ENCODE data around the gene DPYD.

Gene DPYD

GRCh38 chr1:97502360-97502759, 418.5 kb downstream of the DPYD start:
- H3K27me3 Mint-ChIP-seq (ENCODE audit: low read depth): no peaks in the 10 kb centered on the region
- H3K4me3 Mint-ChIP-seq: no peak overlapping the region

GRCh38 chr1:97501628-97502027, 419.2 kb downstream of the DPYD start:
- no peak overlapping the region for H3K4me3 Mint-ChIP-seq
- H3K27me3 Mint-ChIP-seq (ENCODE audit: low read depth): no peaks in the 10 kb centered on the region
- no peak for DNase-seq (ENCODE audit: low spot score)
- no peak overlapping the region for H3K27ac Mint-ChIP-seq
- H3K4me1 Mint-ChIP-seq (ENCODE audit: low read depth): no peaks in the 10 kb centered on the region
- H3K36me3 Mint-ChIP-seq (ENCODE audit: low read depth): no peaks in the 10 kb centered on the region
- H3K9me3 Mint-ChIP-seq: no peaks in the 10 kb centered on the region

More at GRCh38 chr1:97502360-97502759, 418.5 kb downstream of the DPYD start:
- no peaks in the 10 kb centered on the region for H3K4me1 Mint-ChIP-seq (ENCODE audit: low read depth)
- H3K9me3 Mint-ChIP-seq: no peaks in the 10 kb centered on the region
- H3K36me3 Mint-ChIP-seq (ENCODE audit: low read depth): no peaks in the 10 kb centered on the region
- DNase-seq (ENCODE audit: low spot score): no peak
- H3K27ac Mint-ChIP-seq: no peak overlapping the region

GRCh38 chr1:97500760-97501159, 420.1 kb downstream of the DPYD start:
- no peak overlapping the region for H3K4me3 Mint-ChIP-seq

DNA sequence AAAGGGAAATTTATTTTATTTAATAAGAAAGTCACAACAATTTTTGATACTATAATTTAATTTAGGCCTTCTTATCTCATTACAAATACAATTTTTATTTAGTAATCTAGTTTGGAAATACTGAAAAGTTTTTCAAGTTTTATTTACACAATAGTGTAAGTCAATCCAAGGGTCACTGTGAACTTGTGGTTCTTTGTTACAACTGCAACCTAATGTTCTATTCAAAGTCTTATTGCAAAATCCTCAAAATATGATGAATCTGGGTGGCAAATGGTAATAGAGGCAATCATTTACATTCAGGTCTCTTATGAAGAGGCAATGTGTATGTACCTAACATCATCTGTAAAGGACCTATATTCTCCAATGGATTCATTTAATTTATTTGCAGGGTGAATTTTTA, 421.2 kb downstream of the DPYD start:
- no peak for DNase-seq (ENCODE audit: low spot score)
- H3K9me3 Mint-ChIP-seq: no peaks in the 10 kb centered on the region
- no peak overlapping the region for H3K27ac Mint-ChIP-seq
- H3K36me3 Mint-ChIP-seq (ENCODE audit: low read depth): no peaks in the 10 kb centered on the region
- H3K4me1 Mint-ChIP-seq (ENCODE audit: low read depth): no peaks in the 10 kb centered on the region
- no peaks in the 10 kb centered on the region for H3K27me3 Mint-ChIP-seq (ENCODE audit: low read depth)
- H3K4me3 Mint-ChIP-seq: no peak overlapping the region

More at GRCh38 chr1:97500760-97501159, 420.1 kb downstream of the DPYD start:
- H3K36me3 Mint-ChIP-seq (ENCODE audit: low read depth): no peaks in the 10 kb centered on the region
- H3K27me3 Mint-ChIP-seq (ENCODE audit: low read depth): no peaks in the 10 kb centered on the region
- no peaks in the 10 kb centered on the region for H3K9me3 Mint-ChIP-seq
- no peaks in the 10 kb centered on the region for H3K4me1 Mint-ChIP-seq (ENCODE audit: low read depth)
- no peak overlapping the region for H3K27ac Mint-ChIP-seq
- DNase-seq (ENCODE audit: low spot score): no peak

GRCh38 chr1:97489834-97490233, 431.0 kb downstream of the DPYD start:
- H3K4me1 Mint-ChIP-seq (ENCODE audit: low read depth): peaks cover 2% of the 10 kb centered on the region
- H3K36me3 Mint-ChIP-seq (ENCODE audit: low read depth): no peaks in the 10 kb centered on the region
- H3K27me3 Mint-ChIP-seq (ENCODE audit: low read depth): no peaks in the 10 kb centered on the region
- H3K9me3 Mint-ChIP-seq: no peaks in the 10 kb centered on the region
- H3K4me3 Mint-ChIP-seq: no peak overlapping the region
- DNase-seq (ENCODE audit: low spot score): no peak
- no peak overlapping the region for H3K27ac Mint-ChIP-seq

DNA sequence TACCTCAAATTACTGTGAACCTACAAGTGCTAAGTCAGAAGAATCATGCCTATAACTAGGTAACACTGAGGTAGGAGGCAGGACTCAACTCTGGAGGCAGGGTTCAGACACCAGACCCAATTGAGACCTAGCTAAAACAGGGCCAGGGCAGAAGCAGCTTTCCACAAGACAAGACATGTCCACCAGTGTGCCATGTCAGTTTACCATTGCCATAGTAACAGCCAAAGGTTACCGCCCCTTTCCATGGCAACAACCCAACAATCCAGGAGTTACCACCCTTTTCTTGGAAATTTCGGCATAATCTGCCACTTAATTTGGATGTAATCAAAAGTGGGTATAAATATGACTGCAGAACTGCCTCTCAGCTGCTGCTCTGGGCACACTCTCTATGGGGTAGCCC, 432.3 kb downstream of the DPYD start:
- H3K27me3 Mint-ChIP-seq (ENCODE audit: low read depth): no peaks in the 10 kb centered on the region
- no peaks in the 10 kb centered on the region for H3K9me3 Mint-ChIP-seq
- no peak for DNase-seq (ENCODE audit: low spot score)
- H3K36me3 Mint-ChIP-seq (ENCODE audit: low read depth): no peaks in the 10 kb centered on the region
- no peak overlapping the region for H3K4me3 Mint-ChIP-seq
- peaks cover 2% of the 10 kb centered on the region for H3K4me1 Mint-ChIP-seq (ENCODE audit: low read depth)
- H3K27ac Mint-ChIP-seq: no peak overlapping the region

GRCh38 chr1:97482022-97482421, 438.8 kb downstream of the DPYD start:
- H3K4me3 Mint-ChIP-seq: no peak overlapping the region
- H3K9me3 Mint-ChIP-seq: no peaks in the 10 kb centered on the region
- H3K4me1 Mint-ChIP-seq (ENCODE audit: low read depth): no peaks in the 10 kb centered on the region
- H3K27ac Mint-ChIP-seq: no peak overlapping the region
- no peaks in the 10 kb centered on the region for H3K27me3 Mint-ChIP-seq (ENCODE audit: low read depth)
- H3K36me3 Mint-ChIP-seq (ENCODE audit: low read depth): no peaks in the 10 kb centered on the region
- no peak for DNase-seq (ENCODE audit: low spot score)

DNA sequence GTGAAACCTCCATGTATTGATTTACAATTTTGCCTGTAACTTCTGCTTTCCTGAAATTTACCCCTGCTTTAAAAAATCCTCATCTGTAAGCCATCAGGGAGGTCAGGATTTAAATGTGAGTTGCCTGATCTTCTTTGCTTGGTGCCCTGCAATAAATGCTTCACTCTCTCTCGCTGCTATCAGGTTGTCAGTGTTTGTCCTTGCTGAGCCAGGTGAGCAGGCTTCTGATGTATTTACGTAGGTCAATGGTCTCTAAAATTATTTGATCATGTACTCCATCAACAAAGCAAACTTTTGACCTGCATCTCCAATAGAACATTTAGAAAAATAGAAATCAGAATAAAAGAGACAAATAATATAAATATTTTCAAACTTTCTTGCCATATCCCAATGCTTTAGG, 453.4 kb downstream of the DPYD start:
- no peaks in the 10 kb centered on the region for H3K4me1 Mint-ChIP-seq (ENCODE audit: low read depth)
- H3K27ac Mint-ChIP-seq: no peak overlapping the region
- no peaks in the 10 kb centered on the region for H3K36me3 Mint-ChIP-seq (ENCODE audit: low read depth)
- DNase-seq (ENCODE audit: low spot score): no peak
- peaks cover 15% of the 10 kb centered on the region for H3K9me3 Mint-ChIP-seq
- no peaks in the 10 kb centered on the region for H3K27me3 Mint-ChIP-seq (ENCODE audit: low read depth)
- H3K4me3 Mint-ChIP-seq: no peak overlapping the region

DNA sequence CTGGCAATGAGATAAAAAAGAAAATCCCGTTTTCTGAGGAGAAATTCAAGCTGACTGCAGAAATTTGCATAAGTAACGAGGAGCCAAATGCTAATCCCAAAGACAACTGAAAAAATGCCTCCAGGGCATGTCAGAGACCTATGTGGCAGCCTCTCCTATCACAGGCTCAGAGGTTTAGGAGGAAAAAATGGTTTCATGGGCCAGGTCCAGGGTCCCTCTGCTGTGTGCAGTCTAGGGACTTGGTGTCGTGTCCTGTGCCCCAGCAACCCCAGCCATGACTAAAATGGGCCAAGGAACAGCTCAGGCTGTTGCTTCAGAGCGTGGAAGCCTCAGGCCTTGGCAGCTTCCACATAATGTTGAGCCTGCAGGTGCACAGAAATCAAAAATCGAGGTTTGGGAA, 456.5 kb downstream of the DPYD start:
- H3K9me3 Mint-ChIP-seq: peaks cover 15% of the 10 kb centered on the region
- H3K4me1 Mint-ChIP-seq (ENCODE audit: low read depth): no peaks in the 10 kb centered on the region
- no peaks in the 10 kb centered on the region for H3K36me3 Mint-ChIP-seq (ENCODE audit: low read depth)
- H3K27ac Mint-ChIP-seq: no peak overlapping the region
- H3K27me3 Mint-ChIP-seq (ENCODE audit: low read depth): no peaks in the 10 kb centered on the region
- H3K4me3 Mint-ChIP-seq: no peak overlapping the region
- DNase-seq (ENCODE audit: low spot score): no peak

DNA sequence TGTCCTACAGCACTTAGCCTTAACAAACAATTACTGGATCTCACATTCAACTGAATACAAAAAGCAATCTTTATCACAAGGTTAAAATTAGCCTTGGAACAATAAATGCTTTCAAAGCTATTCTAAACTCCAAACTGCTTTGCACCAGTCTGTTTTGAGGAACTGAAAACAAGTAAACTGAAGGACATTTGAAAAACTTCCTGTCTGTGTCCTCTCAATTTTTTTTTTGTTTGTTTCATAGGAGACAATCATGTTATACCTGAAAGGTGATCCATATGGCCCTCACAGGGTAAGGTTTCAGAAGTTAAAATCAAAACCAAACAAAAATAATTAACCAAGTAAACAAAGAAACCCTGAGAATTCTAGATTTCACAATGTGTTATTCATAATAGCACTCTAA, 459.1 kb downstream of the DPYD start:
- DNase-seq (ENCODE audit: low spot score): no peak
- H3K36me3 Mint-ChIP-seq (ENCODE audit: low read depth): no peaks in the 10 kb centered on the region
- no peaks in the 10 kb centered on the region for H3K27me3 Mint-ChIP-seq (ENCODE audit: low read depth)
- H3K4me3 Mint-ChIP-seq: no peak overlapping the region
- no peaks in the 10 kb centered on the region for H3K4me1 Mint-ChIP-seq (ENCODE audit: low read depth)
- peaks cover 9% of the 10 kb centered on the region for H3K9me3 Mint-ChIP-seq
- H3K27ac Mint-ChIP-seq: no peak overlapping the region

- H3K9me3 Mint-ChIP-seq: no peaks in the 10 kb centered on the region
- no peaks in the 10 kb centered on the region for H3K36me3 Mint-ChIP-seq (ENCODE audit: low read depth)
- H3K4me3 Mint-ChIP-seq: no peak overlapping the region
- H3K27me3 Mint-ChIP-seq (ENCODE audit: low read depth): no peaks in the 10 kb centered on the region
- H3K27ac Mint-ChIP-seq: no peak overlapping the region
- no peaks in the 10 kb centered on the region for H3K4me1 Mint-ChIP-seq (ENCODE audit: low read depth)
- no peak for DNase-seq (ENCODE audit: low spot score)
These were observed 463.3 kb downstream of the DPYD start for GRCh38 chr1:97457446-97458089.

DNA sequence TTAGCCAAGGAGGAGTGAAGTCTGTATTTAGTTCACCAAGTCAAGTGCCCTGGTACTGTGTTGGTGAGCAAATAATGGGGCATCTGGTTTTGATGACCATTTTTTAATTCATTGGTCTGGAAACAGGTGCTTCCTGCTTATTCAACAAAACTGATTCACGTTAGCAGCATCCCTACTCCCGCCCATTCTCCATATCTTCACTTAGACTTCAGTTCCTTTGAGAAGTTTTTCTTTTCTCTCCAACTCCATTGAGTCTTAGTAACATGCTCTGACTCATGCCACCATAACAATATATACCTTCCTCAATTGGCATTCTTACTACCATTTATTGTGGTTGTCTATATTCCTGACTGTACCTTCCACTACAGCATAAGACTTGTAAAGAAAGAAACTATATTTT, 468.9 kb downstream of the DPYD start:
- no peak overlapping the region for H3K4me3 Mint-ChIP-seq
- no peaks in the 10 kb centered on the region for H3K4me1 Mint-ChIP-seq (ENCODE audit: low read depth)
- H3K36me3 Mint-ChIP-seq (ENCODE audit: low read depth): peaks cover 8% of the 10 kb centered on the region
- no peaks in the 10 kb centered on the region for H3K27me3 Mint-ChIP-seq (ENCODE audit: low read depth)
- H3K27ac Mint-ChIP-seq: no peak overlapping the region
- no peaks in the 10 kb centered on the region for H3K9me3 Mint-ChIP-seq
- no peak for DNase-seq (ENCODE audit: low spot score)

DNA sequence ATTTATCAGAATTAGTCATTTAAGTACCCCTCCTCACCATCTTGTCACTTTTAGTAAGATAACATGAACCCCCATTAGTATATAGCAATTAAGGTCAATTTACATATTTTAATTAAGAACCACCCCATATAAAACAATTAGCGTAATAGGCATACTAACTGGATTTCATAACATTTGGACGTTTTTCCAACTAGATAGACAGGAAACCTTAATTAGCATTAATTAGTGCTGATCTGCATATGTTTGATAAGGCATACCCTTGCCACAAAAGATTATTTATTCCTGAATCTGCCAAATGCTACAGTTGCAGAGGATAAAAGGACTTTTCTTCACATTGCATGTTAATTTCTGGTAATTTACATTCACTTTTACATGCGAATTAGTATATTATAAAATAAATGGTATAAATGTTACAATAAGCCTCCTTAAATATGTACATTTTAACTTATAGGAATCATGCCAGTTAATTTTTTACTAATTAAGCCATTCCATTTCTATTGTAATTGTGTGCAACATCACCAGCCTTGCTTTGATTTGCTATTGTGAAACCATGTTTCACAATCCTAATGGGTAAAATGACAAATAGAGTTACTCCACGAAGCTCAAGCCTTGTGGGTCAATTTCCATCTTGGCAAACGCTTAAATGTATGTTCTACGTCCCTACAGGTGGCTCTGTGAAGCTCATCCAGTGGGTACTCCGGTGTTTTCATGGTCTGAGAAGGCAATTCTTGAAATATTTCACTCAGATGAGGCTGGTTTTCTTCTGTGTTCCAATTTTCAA, 469.6 kb downstream of the DPYD start:
- DNase-seq (ENCODE audit: low spot score): no peak
- no peaks in the 10 kb centered on the region for H3K27me3 Mint-ChIP-seq (ENCODE audit: low read depth)
- no peak overlapping the region for H3K4me3 Mint-ChIP-seq
- no peak overlapping the region for H3K27ac Mint-ChIP-seq
- H3K9me3 Mint-ChIP-seq: no peaks in the 10 kb centered on the region
- no peaks in the 10 kb centered on the region for H3K4me1 Mint-ChIP-seq (ENCODE audit: low read depth)
- peaks cover 8% of the 10 kb centered on the region for H3K36me3 Mint-ChIP-seq (ENCODE audit: low read depth)

DNA sequence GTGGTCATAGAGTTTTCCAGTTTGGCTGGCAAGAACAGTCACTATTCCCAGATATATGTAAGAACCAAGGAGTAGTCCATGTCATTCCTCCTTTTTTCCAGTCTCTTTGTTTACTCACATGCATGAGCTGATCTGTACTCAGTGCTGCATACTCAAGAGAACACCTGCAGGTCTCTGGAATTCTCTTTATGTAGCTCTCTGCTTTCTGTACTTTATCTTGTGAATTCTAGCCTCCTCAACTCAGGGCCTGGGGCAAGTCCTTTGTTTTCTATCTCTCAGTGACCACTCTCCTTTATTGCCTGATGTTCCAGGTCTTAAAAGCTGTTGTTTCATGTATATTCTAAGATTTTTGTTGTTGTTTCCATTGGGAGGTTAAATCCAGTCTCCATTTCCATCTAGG, 478.9 kb downstream of the DPYD start:
- Mint-ChIP-seq H3K9me3 (no peaks in the 10 kb centered on the region), H3K4me3 (no peak overlapping the region), H3K36me3 (ENCODE audit: low read depth) (no peaks in the 10 kb centered on the region), H3K27me3 (ENCODE audit: low read depth) (no peaks in the 10 kb centered on the region), H3K27ac (no peak overlapping the region), H3K4me1 (ENCODE audit: low read depth) (no peaks in the 10 kb centered on the region)
- DNase-seq (ENCODE audit: low spot score): no peak

GRCh38 chr1:97433824-97434177, 487.0 kb downstream of the DPYD start:
- no peaks in the 10 kb centered on the region for H3K4me1 Mint-ChIP-seq (ENCODE audit: low read depth)
- no peaks in the 10 kb centered on the region for H3K27me3 Mint-ChIP-seq (ENCODE audit: low read depth)
- H3K27ac Mint-ChIP-seq: no peak overlapping the region
- DNase-seq (ENCODE audit: low spot score): no peak
- no peaks in the 10 kb centered on the region for H3K36me3 Mint-ChIP-seq (ENCODE audit: low read depth)
- H3K4me3 Mint-ChIP-seq: no peak overlapping the region
- no peaks in the 10 kb centered on the region for H3K9me3 Mint-ChIP-seq

Data from T-helper 2 cell treated with Interferon-gamma antibody and Interleukin-4, amounts not matched to agents 5 μg/mL and 100 μg/mL, for 36 hours (primary cell).